HG03558 (cell line): ENCODE data around the gene CYP11A1.
"Not testable (repeated sequence)": the region's sequence is repeated elsewhere in the genome, so short reads cannot be mapped to it uniquely, and the experiment has no call there.

Source experiments
- ATAC-seq: cut with Tn5 transposase; IDR thresholded peaks from one replicate; pipeline ENCODE4 v1.9.1; 2021; ENCODE audit warnings: moderate number of reproducible peaks; ENCODE audit not compliant: unreplicated experiment; ENCODE audit errors: extremely low read depth

Gene CYP11A1

DNA sequence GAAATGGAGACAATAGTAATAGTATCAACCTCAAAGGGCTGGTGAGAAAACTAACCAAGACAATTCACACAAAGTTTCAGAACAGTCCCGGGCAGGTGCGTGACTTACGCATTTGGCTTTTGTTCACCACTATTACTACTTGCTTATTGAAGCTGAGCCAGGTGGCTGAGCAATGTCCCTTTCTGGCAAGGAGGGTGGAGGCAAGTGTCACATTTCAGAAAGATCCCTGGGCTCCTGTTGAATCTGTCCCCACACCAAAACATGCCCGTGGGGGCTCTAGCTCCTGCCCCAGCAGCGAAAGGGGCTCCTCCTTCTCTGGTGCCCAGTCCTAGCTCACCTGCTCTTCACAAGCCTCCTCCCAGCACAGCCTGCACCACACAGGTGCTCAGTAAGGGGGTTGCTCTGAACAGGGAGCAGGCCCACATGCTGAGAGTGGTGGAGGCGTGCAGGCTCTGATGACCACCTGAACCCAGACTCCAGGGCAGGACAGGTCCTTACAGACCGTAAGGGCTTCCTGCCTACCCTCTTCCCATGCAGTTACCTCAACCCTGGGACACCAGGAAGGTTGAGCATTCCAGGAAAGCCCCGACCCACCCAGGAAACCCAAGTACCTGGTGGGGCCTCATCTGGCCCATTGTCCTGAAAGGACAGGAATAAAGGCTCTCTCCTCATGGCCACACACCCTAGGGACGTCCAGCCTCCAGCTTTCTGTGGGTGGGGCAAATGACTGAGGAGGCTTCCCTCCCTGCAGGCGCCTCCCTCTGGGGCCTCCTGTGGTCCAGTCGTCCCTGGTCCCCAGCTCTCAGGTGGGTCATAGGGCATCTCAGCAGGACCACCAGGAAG is 33.7 kb upstream of the CYP11A1 start:
- ATAC-seq = no peak

DNA sequence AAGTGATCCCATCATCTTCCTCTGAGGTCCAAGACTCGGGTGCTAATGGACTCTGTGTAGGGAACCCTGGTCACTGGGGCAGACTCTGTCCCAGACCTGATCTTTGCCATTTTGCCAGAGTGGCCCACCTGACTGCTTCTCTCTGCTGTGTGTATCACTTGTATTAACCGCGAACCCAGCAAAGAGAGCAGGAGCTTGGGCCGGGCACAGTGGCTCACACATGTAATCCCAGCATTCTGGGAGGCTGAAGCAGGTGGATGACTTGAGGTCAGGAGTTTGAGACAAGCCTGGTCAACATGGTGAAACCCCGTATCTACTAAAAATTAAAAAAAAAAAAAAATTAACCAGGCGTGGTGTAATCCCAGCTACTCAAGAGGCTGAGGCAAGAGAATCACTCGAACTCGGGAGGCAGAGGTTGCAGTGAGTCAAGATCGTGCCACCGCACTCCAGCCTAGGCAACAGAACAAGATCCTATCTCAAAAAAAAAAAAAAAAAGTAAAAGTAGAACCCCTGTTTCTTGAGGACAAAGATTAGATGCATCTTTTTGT is 32.9 kb upstream of the CYP11A1 start:
- ATAC-seq = no peak

DNA sequence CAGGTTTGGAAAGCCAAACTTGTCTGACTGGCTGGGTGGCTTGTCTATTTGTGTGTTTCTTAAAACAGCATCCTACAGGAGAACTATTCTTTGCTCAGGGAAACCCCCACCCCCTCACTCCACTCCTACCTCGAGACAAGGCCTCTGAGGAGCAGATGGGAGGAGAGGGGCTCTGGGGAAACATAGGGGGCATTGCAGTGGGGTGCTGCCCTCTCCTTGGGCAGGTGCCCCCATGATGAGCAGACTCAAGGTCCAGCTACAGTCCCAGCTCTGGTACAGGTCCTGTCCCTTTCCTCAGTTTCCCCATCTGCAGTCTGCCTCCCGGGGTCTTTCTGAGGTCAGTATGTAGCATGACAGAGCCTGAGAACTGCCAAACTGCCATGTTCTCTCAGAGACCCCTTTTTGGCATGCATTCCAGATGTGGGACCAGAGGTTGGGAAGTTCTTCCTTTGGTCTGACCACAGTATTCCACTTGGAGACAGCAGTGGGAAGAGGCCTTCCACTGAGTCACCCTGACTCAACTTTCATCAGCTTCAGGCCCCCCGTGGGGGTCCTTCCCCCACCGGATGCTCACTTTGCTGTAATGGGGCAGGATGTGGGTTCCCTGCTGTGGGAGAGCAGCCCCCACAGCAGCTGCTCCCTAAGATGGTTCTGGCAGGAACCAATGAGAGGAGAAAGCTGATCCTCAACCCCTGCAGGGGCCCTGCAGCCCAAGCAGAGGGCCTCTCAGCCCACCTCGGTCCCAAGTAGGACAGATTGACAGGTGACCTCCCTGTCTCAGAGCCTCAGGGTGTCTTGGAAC is 32.3 kb upstream of the CYP11A1 start:
- ATAC-seq = no peak

DNA sequence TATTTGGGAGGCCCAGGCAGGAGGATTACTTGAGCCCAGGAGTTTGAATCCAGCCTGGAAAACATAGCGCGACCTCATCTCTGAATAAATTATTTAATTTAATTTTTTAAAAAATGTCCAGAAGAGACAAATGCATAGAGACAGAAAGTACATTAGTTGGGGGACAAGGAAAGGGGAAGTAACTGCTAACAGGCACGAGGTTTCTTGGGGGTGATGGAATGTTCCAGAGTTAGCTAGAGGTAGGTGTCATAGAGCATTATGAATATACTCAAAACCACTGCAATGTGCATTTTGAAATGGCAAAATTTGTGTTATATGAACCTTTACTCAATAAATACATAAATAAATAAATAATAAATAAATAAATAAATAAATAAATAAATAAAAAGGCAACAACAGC is 31.7 kb upstream of the CYP11A1 start:
- no peak for ATAC-seq

DNA sequence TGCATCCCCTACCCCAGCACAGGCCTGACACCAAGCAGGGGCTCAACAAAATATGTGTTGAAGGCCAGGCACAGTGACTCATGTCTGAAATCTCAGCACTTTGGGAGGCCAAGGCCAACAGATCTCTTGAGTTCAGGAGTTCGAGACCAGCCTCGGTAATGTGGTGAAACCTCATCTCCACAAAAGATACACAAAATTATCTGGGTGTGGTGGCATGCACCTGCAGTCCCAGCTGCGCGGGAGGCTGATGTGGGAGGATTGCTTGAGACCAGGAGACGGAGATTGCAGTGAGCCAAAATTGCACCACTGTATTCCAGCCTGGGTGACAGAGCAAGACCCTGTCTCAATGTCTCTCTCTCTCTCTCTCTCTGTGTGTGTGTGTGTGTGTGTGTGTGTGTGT is 30.7 kb upstream of the CYP11A1 start:
- no peak for ATAC-seq

DNA sequence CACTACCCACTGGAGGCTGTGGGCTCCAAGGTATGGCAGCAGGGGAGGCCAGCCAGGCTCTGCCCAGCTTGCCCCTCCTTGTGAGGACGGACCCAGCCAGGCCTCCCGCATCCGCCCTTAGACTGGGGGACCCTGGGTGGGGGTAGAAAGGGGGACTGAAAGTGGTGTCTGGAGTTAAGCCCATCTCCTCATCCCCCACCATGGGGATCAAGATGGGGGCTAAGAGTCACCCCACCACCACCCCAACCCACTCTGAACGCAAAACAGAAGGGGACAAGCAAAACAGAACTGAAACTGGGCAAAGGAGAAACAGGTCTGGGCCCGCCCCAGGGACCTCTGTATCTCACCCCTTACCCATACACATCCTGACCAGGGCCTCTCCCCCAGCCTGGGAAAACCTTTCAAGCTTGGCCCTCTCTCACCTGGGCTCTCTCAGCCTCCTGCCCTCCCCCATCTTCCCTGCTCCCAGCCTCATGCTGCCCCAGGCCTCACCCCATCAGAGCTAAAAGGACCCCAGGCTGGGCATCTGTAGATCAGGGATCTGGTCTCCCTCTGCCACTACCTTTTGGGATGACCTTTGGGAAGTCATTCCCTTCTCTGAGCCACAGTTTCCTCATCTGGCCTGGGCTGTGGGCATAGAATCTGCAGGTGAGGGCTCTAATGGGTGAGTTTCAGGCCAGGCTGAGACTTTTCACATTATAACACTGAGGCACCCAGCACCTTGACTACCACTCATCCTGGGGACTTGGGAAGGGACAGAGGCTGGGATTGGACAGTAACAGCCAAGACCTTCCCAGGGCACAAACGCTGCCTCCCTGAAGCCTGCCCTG is 30.0 kb upstream of the CYP11A1 start:
- ATAC-seq = no peak

DNA sequence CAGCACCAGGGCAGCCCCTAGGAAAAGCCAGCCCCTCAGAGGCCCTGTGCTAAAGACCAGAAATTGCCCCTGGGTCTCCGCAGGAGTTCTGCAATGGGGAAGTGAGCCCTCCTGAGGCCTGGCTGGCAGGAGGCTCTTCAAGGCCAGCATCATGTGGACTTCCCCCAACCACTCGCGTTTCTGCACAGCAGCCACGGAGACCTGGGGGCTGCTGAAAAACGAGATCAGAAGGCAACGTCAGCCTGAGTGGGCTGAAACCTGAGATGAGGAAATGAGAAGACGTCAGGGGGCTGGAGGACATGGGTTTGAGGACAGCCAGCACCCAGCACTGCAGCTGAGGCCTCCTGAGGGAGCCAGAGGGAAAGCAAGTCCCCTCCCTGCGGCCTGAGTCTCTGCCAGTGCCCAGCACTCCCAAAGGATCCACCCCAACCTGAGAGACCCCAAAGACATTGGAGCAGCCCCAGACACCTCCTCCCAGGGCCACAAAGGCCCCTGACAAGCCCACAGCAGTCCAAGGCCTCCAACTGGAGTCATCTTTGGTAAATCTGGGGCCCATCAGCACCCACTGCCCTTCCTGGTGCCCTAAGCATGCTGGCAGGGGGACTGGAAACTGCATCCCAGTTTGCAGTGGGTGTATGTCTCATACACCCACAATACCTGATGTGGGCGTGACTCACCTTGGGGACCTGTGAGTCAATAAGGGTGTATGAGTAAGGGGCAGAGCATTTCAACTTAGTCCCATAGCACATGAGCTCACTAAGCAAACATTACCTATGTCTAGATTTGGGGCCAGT is 29.2 kb upstream of the CYP11A1 start:
- ATAC-seq = no peak

DNA sequence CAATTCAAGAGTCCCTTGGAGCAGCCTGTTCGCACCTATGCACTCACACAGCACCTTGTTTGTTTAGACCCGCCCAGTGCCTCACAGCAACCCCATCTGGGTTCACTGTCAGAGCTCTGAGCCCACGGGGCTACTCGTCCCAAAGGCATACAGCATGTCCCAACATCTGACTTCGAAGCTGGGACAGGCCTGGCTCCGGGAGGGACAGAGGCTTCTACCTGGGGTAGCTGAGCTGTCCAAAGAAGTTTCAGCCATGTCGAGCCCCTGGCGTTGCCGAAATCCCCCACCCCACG is 28.6 kb upstream of the CYP11A1 start:
- ATAC-seq = no peak

DNA sequence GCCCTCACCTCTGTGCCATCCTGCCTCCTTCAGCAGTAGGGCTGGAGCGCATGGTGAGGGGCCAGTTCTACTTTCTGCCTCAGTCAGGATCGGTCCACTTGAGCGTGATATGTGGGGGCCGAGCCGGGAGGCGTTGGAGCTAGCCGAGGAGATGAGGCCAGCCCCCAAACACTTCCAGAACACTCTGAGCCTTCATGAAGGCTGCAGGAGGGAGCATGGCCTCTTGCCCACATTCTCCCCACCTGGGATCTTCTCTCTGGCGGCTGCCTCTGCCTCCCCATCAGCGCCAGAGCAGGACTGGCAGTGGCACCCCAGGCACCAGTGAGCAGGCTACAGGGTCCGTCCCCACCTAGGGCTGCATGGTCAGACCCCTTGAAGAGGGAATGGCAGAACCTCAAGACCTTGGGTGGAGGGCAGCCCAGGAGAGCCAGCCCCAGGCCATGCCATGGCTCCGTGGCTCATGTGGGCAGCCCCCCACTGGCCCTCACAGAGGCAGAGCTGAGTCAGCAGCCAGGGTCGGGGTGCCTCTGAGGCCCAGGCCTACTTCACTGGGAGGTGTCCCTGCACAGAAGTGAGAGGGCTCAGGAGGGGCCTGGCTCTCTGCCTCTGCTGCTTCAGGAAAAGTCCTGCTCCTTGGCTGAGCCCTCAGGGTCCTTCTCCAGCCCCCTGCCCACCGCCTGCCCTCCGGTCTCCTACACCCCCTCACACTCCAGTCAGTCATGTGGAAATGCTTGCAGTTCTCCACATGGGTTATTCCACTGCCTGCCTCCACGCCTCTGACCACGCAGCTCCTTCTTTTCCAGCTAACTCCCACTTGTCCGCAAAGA is 28.1 kb upstream of the CYP11A1 start:
- ATAC-seq = no peak

DNA sequence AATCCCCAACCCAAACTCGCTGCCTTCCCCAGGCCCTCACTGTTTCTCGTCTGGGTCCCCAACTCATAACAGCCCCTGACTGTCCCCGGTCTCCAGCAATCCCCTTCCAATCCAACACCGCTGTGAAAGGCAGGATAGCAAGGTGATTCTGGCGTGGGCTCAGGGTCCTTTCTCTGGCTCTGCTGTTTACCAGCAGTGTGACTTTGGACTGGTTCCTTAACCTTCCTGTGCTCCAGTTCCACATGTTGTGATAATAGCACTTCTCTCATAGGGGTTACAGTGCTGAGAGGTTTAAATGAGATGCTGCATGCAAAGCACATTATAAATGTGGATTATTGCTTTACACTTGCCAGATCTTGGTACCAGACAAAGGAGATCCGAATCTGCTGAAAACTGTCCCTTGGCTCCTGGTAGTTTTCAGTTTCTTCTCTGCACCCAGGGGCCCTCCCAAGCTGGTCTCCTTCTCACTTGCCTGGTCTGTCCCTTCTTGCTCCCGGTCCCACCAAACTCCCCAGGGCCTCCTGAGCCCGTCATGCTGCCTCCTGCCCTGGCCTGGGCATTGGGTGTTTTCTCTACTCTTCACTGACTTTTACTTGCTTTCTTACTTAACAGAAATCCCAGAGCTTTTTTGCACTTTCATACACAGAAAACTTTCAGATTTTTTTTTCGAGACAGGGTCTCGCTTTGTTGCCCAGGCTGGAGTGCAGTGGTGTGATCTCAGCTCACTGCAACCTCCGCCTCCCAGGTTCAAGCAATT is 26.8 kb upstream of the CYP11A1 start:
- no peak for ATAC-seq

DNA sequence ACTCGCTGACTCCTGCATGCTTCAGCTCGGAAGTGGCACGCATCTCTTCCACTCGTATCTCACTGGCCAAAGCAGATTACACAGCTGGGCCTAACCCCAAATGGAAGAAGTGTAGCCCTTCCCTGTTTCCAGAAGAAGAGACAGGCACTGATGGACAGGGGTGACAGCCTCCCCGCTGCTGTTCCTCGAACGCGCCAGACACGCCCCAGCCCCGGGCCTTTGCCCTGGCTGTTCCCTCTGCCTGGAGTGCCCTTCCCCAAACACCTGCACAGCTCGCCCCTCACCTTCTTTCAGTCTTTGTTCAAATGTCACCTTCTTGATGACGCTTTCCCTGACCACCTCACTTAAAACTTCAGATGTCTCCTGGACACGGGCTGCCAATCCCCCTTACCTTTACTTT is 26.0 kb upstream of the CYP11A1 start:
- ATAC-seq = no peak

DNA sequence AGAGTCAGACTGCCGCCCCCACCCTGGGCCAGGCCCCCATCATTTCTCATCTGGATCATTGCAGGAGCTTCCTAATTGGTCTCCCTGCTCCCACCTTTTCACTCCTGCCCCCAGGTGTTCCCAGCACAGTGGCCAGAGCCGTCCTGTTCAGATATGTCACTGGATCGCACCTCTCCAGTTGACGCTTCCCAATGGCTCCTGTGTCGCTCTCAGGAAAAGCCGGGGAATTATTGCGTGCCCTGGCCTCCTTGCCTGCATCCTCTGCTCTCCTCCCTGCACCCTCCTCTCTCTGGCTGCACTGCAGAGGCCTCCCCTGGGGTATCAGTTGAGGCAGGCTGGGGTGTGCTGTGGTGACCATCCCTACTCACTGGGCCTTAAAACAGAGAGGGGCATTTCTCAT is 25.5 kb upstream of the CYP11A1 start:
- ATAC-seq = no peak

DNA sequence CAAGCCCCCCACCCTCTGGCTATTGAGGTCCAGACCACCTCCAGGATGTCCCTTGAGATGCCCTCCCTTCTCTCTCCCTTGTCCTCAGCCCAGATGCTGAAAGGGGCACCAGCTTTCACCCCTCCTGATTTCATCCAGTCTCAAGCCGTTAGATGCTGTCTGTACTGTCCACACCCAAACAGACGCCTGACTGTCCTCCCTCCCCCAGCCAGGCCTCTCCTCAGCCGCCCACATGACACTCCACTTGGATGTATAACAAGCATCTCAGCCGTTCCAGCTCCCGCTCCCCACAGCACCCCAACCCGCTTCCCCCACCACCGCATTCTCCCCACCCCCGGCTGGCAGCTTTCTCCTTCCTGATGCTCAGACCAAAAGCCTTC is 25.0 kb upstream of the CYP11A1 start:
- no peak for ATAC-seq

DNA sequence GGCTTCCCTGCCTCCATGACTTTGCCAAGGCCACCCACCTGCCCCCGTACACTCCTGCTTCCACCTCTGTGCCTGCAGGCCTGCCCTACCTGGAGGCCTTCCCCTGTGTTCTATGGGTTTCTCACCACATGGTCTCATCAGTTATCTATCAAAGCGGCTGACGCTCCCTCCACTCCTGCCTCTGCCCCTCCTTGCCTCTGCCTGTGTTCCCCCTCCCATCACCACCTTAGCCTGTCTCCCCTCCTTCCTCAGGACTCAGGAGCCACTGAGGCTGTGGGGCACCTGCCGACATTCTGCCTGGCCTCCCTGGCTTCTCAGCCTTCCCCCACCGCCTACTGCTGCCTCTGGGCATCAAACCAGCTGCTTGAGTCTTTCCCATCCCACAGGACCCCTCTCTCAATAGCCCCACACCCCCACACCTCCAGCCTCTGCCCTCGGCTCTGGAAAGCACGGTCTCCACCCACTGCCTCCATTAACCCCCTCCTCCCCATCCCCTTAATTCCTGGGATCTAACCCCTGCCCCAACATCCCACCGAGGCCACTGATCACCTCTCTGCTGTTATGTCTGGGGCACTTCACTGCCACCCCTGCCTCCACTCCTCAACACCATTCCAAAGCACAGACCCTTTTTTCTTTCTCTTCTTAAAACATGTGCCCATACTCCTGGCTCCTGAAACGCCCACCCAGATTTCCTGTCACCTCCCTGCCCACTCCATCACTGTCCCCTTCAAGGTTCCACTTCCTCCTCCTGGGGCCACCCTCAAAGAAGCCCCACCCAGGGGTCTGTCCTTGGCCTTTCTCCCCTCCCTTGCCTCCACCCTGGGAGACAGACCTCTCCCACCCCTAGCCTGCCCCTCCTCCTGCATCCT is 24.4 kb upstream of the CYP11A1 start:
- no peak for ATAC-seq

DNA sequence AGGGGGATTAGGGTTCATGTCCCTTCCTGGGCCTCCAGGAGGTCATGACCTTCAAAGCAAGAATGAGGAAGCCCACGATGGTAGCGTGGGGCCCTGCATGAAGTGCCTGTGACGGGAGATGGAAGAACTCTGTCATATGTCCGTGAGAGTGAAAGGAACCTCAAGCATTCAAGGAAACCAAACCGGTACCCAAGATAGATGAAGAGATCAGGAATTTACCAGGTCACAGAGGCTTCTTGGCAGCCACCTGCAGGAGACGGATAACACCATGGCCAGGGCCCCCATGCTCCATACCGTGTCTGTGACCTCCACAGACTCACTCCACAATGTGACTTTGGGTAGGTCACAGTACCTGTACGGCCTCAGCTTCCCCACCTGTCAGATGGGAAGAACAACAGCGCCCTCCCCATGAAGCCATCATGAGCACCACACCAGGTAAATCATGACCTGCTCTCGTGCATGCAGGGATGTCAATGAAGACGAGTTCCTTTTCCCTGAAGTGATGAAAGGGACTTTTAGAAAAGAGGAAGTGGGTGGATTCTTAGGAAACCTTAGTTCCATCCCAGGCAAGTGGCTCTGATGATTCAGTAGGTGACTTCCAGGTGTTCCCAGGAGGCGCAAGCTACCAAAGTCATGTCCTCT is 23.3 kb upstream of the CYP11A1 start:
- no peak for ATAC-seq

DNA sequence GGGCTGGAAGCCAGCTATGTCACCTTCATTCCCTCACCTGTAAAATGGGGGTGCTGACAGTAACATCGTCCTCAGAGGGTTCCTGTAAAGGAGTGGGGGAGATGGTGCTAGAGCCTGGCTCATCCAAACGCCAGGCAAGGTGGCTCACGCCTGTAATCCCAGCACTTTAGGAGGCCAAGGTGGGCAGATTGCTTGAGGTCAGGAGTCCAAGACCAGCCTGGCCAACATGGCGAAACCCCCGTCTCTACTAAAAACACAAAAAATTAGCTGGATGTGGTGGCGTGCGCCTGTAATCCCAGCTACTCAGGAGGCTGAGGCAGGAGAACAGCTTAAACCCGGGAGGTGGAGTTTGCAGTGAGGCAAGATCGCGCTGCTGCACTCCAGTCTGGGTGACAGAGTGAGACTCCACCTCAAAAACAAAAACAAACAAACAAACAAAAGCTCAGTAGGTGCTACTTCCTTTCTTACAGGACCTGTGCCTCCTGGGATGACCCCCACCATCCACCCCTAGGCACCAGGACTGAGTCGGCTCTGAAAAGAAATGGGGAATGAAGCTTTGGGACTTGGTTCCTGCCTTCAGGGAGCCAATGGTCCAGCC is 22.7 kb upstream of the CYP11A1 start:
- not testable (repeated sequence) for ATAC-seq
